HL-60 (cell line): ENCODE data around the gene RSPH1.

Source experiments
- DNase-seq, 2 experiments: peaks; one replicate each; pipeline ENCODE4 v3.0.0-alpha.2; 2010 to 2020; ENCODE audit warnings: low read depth in 1 of 2, low spot score in 1 of 2
- H3K27ac ChIP-seq: fragments of 250-450 bp; sonication (Bioruptor Pico); replicated peaks from 2 replicates; pipeline ENCODE4 v1.5.1; 2020; ENCODE audit warnings: mild to moderate bottlenecking, moderate library complexity
- H3K27me3 ChIP-seq: fragments of 250-450 bp; sonication (Bioruptor Pico); 2 replicates; pipeline ENCODE4 v1.5.1; 2021; ENCODE audit warnings: mild to moderate bottlenecking, moderate library complexity; ENCODE audit not compliant: insufficient read depth, poor library complexity, severe bottlenecking
- H3K4me3 ChIP-seq: replicated peaks from 2 replicates; pipeline ENCODE4 v1.5.1; 2011; ENCODE audit warnings: mild to moderate bottlenecking, control low read depth, low read length; ENCODE audit not compliant: insufficient read depth
- CTCF ChIP-seq: IDR thresholded peaks from one replicate; pipeline ENCODE4 v1.5.1; 2011; ENCODE audit warnings: low read length, control low read depth, inconsistent platforms; ENCODE audit not compliant: insufficient read depth
- GABPA ChIP-seq: IDR thresholded peaks from 2 replicates; pipeline ENCODE4 v1.6.1; 2012; ENCODE audit warnings: low read depth
- POLR2AphosphoS5 ChIP-seq: IDR thresholded peaks from 2 replicates; pipeline ENCODE4 v1.6.1; 2012; ENCODE audit warnings: low read depth
- REST ChIP-seq: IDR thresholded peaks from 2 replicates; pipeline ENCODE4 v1.6.1; 2012; ENCODE audit warnings: low read depth; ENCODE audit not compliant: insufficient replicate concordance
- SPI1 ChIP-seq: IDR thresholded peaks from 2 replicates; pipeline ENCODE4 v1.6.1; 2012; ENCODE audit warnings: low read depth, mild to moderate bottlenecking, borderline replicate concordance

Gene RSPH1

GRCh38 chr21:42451941-42452340, 44.1 kb downstream of the RSPH1 start:
- no peak for TF ChIP-seq CTCF
- TF ChIP-seq REST = no peak
- no peak for TF ChIP-seq SPI1
- no peak for TF ChIP-seq GABPA
- TF ChIP-seq POLR2AphosphoS5 = no peak
- H3K4me3 ChIP-seq = no peak overlapping the region
- no peak for DNase-seq
- no peak overlapping the region for H3K27ac ChIP-seq
- no peaks in the 10 kb centered on the region for H3K27me3 ChIP-seq

- no peak for DNase-seq
- no peak for TF ChIP-seq SPI1
- no peak for TF ChIP-seq POLR2AphosphoS5
- no peak for TF ChIP-seq CTCF
- TF ChIP-seq REST = no peak
- no peak overlapping the region for H3K27ac ChIP-seq
- H3K27me3 ChIP-seq = no peaks in the 10 kb centered on the region
- no peak overlapping the region for H3K4me3 ChIP-seq
These were observed 47.3 kb downstream of the RSPH1 start for GRCh38 chr21:42448686-42449085.

GRCh38 chr21:42447732-42448131, 48.3 kb downstream of the RSPH1 start:
- no peaks in the 10 kb centered on the region for H3K27me3 ChIP-seq
- no peak for TF ChIP-seq CTCF
- TF ChIP-seq POLR2AphosphoS5 = no peak
- TF ChIP-seq GABPA = no peak
- no peak for TF ChIP-seq REST
- no peak overlapping the region for H3K27ac ChIP-seq
- no peak for DNase-seq
- no peak overlapping the region for H3K4me3 ChIP-seq
